Smooth muscle cell (in vitro differentiated cells): ENCODE measurements around the gene YIPF3. TPM values are rescaled to one million over a fixed set of nuclear protein-coding genes. Genes with fewer than 3 reads are reported as not detected.

Source experiments
- DNase-seq: peaks from one replicate; lab custom pipeline; 2025; ENCODE audit not compliant: unreplicated experiment; lab: John Stamatoyannopoulos, UW
- H2AFZ ChIP-seq: fragments of 200-600 bp; sonication (generic); 2 replicates; pipeline ENCODE4 v1.6.0; 2016; ENCODE audit warnings: antibody characterized with exemption, low read depth, mild to moderate bottlenecking
- H3F3A ChIP-seq: fragments of 200-600 bp; sonication (generic); 2 replicates; pipeline ENCODE4 v1.6.0; 2017; ENCODE audit warnings: antibody characterized with exemption, low read depth
- H3K27ac ChIP-seq: fragments of 200-600 bp; sonication (generic); 2 replicates; pipeline ENCODE4 v1.5.1; 2016; ENCODE audit warnings: low read depth, mild to moderate bottlenecking
- H3K27me3 ChIP-seq: fragments of 200-600 bp; sonication (generic); 2 replicates; pipeline ENCODE4 v1.6.1; 2016; ENCODE audit warnings: low read depth, mild to moderate bottlenecking
- H3K36me3 ChIP-seq: fragments of 200-600 bp; sonication (generic); 2 replicates; pipeline ENCODE4 v1.5.1; 2016; ENCODE audit warnings: low read depth
- H3K4me1 ChIP-seq: fragments of 200-600 bp; sonication (generic); 2 replicates; pipeline ENCODE4 v1.5.1; 2016; ENCODE audit warnings: low read depth
- H3K4me2 ChIP-seq: fragments of 200-600 bp; sonication (generic); 2 replicates; pipeline ENCODE4 v1.6.0; 2016; ENCODE audit warnings: mild to moderate bottlenecking
- H3K4me3 ChIP-seq: fragments of 200-600 bp; sonication (generic); 2 replicates; pipeline ENCODE4 v1.5.1; 2016; ENCODE audit warnings: mild to moderate bottlenecking
- H3K79me2 ChIP-seq: fragments of 200-600 bp; sonication (generic); 2 replicates; pipeline ENCODE4 v1.6.0; 2016; ENCODE audit warnings: low read depth, mild to moderate bottlenecking
- H3K9ac ChIP-seq: fragments of 200-600 bp; sonication (generic); 2 replicates; pipeline ENCODE4 v1.6.0; 2016; ENCODE audit warnings: low read depth
- H3K9me3 ChIP-seq: fragments of 200-600 bp; sonication (generic); replicated peaks from 2 replicates; pipeline ENCODE4 v1.5.1; 2016; ENCODE audit warnings: low read depth
- H4K20me1 ChIP-seq: fragments of 200-600 bp; sonication (generic); 2 replicates; pipeline ENCODE4 v1.6.0; 2016; ENCODE audit warnings: low read depth
- CTCF ChIP-seq: fragments of 200-600 bp; sonication (generic); IDR thresholded peaks from 2 replicates; pipeline ENCODE4 v1.5.1; 2017; ENCODE audit warnings: borderline replicate concordance, mild to moderate bottlenecking, antibody characterized with exemption; ENCODE audit not compliant: insufficient read depth, poor library complexity, severe bottlenecking
- WGBS: methylation state at CpG from one replicate; pipeline ENCODE4 v1.1.7; 2016; ENCODE audit warnings: low lambda C conversion rate; 5-methylcytosine and 5-hydroxymethylcytosine counted together
- polyA plus RNA-seq: library from polyadenylated mRNA; unstranded; fragments of >200 nt; fragmentation: Nextera tagmentation; extraction: Ambion mirVana; gene quantifications from 2 replicates; pipeline ENCODE4 v1.2.1, GENCODE V29; 2016
- total RNA-seq: library from RNA; depleted of rRNA; stranded (reverse); fragments of >200 nt; gene quantifications from 2 replicates; pipeline ENCODE4 v1.2.3, GENCODE V29; 2014

The YIPF3 gene
- total and polyA plus RNA-seq, 2 experiments from 2014 or later: 182 to 199 TPM

- Histone ChIP-seq H3K9ac (no peak overlapping the region), H3K4me1 (no peaks in the 10 kb centered on the region), H3K36me3 (peaks cover 12% of the 10 kb centered on the region), H4K20me1 (no peaks in the 10 kb centered on the region), H3K27me3 (no peaks in the 10 kb centered on the region), H3K9me3 (no peaks in the 10 kb centered on the region), H3K79me2 (no peaks in the 10 kb centered on the region), H2AFZ (no peak overlapping the region), H3F3A (no peaks in the 10 kb centered on the region), H3K4me3 (no peak overlapping the region), H3K4me2 (no peak overlapping the region), H3K27ac (peak overlapping the region; percentile 7)
- TF ChIP-seq CTCF: no peak
- WGBS: 83% methylated on average over 1 of the region's 1 CpG
- DNase-seq: no peak
Observed at GRCh38 chr6:43532201-43532600, 15.5 kb upstream of the YIPF3 start.

- H3K4me2 ChIP-seq: no peak overlapping the region
- no peak for DNase-seq
- no peak overlapping the region for H3K9ac ChIP-seq
- peaks cover 5% of the 10 kb centered on the region for H3F3A ChIP-seq
- no peak overlapping the region for H3K4me3 ChIP-seq
- TF ChIP-seq CTCF: no peak
- no peaks in the 10 kb centered on the region for H3K4me1 ChIP-seq
- H3K27me3 ChIP-seq: no peaks in the 10 kb centered on the region
- no peak overlapping the region for H2AFZ ChIP-seq
- no peaks in the 10 kb centered on the region for H3K79me2 ChIP-seq
- H3K27ac ChIP-seq: no peak overlapping the region
- WGBS: 92% methylated on average over 10 of the region's 10 CpGs
- H3K36me3 ChIP-seq: peaks cover 31% of the 10 kb centered on the region
- no peaks in the 10 kb centered on the region for H3K9me3 ChIP-seq
- H4K20me1 ChIP-seq: no peaks in the 10 kb centered on the region
Observed at GRCh38 chr6:43524483-43524961, 7.8 kb upstream of the YIPF3 start.

GRCh38 chr6:43523284-43523683 is 6.6 kb upstream of the YIPF3 start:
- Histone ChIP-seq H3K9me3 (no peaks in the 10 kb centered on the region), H2AFZ (no peak overlapping the region), H3K27me3 (no peaks in the 10 kb centered on the region), H3K9ac (no peak overlapping the region), H4K20me1 (no peaks in the 10 kb centered on the region), H3K4me3 (no peak overlapping the region), H3K4me1 (peaks cover 2% of the 10 kb centered on the region), H3F3A (peaks cover 5% of the 10 kb centered on the region), H3K79me2 (peaks cover 10% of the 10 kb centered on the region), H3K4me2 (no peak overlapping the region), H3K36me3 (peaks cover 26% of the 10 kb centered on the region), H3K27ac (no peak overlapping the region)
- DNase-seq: no peak
- no peak for TF ChIP-seq CTCF
- 100% methylated on average over 3 of the region's 3 CpGs for WGBS

- no peaks in the 10 kb centered on the region for H3K9me3 ChIP-seq
- H3K4me1 ChIP-seq: peaks cover 7% of the 10 kb centered on the region
- WGBS: 96% methylated on average over 8 of the region's 8 CpGs
- H3K9ac ChIP-seq: no peak overlapping the region
- no peak for DNase-seq
- H3K27ac ChIP-seq: no peak overlapping the region
- H3F3A ChIP-seq: peaks cover 5% of the 10 kb centered on the region
- H3K4me3 ChIP-seq: no peak overlapping the region
- no peak for TF ChIP-seq CTCF
- H2AFZ ChIP-seq: no peak overlapping the region
- H3K4me2 ChIP-seq: no peak overlapping the region
- peaks cover 20% of the 10 kb centered on the region for H3K36me3 ChIP-seq
- H3K27me3 ChIP-seq: no peaks in the 10 kb centered on the region
- H4K20me1 ChIP-seq: no peaks in the 10 kb centered on the region
- peaks cover 15% of the 10 kb centered on the region for H3K79me2 ChIP-seq
Observed at GRCh38 chr6:43522547-43523261, 6.0 kb upstream of the YIPF3 start.
